NCI-H146 treated with DMSO at 0.1 percent for 48 hours (cell line): ENCODE data around the gene FXYD2.

ENCODE experiments used
- DNase-seq: peaks from one replicate; lab custom pipeline; 2025; ENCODE audit not compliant: unreplicated experiment; lab: John Stamatoyannopoulos, UW

FXYD2 gene

DNA sequence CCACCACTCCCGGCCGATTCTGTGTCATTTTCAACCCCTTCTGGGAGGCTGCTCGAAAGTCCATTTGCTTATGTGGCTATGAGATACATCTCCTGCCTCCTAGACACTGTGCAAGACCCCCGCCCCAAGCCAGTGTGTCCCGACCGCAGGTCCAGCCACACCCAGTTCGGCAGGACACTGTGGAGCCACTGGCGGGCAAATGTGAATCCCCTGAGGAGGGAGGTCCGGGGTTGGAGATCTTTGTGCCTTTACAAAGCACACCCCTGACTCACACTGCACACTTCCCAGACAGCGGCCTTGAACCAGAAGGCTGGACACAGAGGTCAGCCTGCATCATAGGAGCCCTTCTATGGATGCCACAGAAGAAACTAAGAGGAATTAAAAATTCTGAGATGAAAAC is 34.5 kb upstream of the FXYD2 start:
- no peak for DNase-seq

DNA sequence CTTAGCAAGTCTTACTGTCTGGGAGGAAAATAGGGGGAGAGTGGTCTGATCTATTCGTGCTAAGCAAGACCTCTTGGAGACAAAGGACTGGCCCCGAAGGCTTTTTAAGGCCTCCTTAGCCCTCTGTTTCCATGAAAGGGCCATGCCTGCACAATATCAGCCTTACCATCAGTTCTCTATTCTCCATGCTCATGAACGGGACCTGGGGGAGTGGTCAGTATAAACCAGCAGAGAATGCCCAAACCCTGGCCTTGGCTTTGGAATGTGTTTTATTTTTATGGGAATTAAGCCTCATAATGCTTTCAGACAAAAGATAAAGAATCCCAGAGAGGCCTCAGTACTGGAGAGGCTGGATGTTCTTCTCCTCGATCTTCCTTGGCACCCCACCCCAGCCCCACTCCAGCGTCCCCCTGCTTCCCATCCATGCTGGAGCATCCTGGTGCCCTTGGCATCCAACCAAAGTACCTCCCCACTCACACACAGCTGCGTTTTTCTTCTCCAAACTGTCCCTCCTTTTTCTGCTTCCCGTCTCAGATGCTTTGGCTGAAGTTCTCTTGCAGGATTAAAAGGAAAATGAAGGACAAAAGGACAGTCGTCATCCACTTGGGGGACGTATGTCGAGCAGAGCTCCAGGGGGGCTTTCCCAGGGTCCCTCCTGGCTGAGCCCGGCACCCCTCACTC is 33.3 kb upstream of the FXYD2 start:
- no peak for DNase-seq

DNA sequence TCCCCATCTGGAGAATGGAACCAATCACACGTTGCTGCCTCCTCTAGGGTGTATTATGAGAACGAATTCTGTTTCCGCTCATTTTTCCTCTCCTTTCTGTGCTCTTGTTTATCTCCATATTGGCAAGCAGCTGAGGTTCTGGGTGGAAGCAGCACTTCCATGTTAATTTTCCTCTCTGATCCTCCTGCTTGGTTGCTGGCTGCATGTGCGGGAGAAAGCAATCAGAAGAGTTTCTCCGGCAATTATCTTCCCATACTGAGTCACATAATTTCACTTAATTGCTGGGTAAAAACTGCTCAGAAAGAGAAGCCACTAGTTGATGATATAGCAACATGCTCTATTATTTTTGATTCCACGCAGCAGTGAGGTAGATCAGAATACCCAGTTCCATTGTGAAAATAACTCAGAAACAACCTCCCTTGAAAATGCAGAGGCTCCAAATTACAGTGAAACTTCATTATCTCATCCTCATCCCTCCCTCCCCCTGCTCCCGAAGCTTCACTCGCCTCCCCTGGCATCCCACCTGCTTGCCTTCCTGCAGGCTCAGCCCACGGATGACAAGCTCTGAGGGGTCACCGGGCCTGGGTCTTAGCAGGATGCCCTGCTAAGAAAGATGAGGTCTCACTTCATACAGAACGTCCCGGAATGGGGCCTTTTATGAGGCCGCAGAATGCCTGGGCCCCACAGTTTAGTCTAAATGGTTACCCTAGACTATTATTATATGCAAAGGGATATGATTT is 31.5 kb upstream of the FXYD2 start:
- peak; percentile 16 for DNase-seq

DNA sequence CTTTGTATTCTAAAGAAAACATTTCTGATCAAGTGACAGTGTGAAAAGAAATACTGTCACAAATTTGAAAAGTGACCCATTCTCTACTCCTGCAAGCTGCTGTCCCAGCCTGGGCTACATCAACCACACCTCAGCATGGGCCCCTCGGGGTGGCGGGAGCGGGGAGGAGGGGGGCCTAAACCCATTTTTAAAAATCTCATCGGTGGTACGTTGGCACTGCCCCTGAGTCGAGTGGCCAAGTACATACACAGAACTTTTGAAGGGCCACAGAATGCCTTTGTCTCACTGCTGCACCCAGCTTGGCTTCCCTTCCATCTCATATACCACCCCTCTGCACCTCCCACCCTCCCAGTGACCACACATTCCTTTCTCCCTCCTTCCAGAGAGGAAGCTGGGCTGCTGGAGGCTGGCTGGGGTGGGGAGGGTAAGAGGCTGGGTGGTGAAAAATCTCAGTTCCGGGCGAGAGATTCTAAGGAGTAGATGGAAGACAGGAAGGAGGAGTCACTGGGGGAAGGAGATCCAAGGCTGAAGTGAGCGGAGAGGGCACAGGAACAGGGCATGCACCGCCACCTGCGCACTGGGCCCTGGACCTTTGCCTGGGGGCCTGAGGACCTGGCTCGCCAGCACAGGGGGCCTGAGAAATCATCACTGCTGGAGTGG is 30.8 kb upstream of the FXYD2 start:
- no peak for DNase-seq

DNA sequence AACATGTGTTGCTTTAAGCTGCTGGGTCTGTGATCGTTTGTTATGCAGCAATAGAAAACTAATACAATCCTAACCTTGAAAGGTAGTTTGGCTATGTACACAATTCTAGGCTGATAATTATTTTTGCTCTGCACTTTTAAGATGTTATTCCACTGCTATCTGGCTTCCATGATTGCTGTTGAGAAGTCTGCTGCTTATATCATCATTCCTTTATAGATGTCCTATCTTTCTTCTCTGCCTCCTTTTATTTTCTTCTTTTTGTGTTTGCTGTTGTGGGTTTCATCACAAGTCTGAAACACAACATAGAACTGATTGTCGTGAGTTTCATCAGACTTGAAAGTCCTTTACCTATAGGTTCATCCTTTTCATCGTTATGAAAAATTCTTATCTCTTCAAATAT is 27.8 kb upstream of the FXYD2 start:
- DNase-seq, result no peak

DNA sequence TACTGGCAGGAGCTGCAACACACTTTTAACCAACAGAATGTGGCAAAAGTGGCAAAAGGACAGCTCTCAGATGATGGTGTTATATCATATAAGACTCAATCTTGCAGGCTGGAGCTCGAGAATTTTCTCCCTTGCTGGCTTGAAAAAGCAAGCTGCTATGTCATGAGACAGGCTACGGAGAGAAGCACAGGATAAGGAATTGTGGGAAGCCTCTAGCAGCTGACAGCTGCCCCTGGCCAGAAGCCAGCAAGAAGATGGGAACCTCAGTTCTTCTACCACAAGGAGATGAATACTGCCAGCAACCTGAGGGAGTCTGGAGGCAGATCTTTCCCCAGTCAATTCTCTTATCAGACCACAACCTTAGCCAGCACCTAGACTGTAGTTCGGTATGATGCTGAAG is 27.3 kb upstream of the FXYD2 start:
- no peak for DNase-seq

DNA sequence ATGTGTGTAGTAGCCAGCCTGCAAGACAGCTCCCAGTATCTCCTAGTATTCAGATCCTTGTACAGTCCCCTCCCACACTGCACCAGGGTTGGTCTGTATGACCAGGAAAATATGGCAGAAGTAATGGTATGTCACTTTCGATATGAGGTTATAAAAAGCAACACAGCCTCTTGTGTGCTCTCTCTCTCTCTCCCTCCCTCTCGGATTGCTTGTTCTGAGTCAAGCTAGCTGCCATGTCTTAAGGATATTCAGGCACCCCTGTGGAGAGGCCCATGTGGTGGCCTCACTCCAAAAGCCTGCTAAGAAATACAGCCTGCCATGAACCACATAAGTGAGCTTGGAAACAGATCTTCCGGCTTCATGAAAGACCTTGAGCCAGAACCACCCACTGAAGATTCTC is 26.6 kb upstream of the FXYD2 start:
- DNase-seq, result no peak

DNA sequence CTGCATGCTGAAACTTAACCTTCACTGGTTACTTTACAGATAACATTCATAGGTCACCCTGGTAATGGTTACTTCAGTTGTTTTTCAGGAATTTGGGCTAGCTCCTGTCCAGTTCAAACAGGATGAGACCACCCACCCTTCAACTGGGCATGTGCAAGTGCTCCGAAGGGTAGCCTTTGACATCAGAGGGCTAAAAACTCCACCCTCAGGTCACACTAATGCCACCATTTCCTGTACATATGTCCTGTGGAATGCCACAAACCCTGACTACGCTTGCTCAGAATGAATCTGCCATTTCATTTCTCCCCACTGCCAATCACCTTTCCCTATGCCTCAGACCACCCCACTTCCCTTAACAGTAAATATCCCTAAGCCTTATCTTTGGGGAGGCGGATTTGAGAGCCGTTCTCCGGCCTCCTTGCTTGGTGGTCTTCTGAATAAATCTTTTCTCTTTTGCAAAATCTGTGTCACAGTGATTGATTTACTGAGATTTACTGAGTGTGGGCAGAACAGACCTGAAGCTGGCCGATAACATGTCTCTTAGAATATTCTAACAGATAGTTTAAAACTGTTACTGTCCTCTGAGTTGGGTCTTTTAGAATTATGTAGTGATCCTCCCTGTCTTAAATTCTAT is 25.4 kb upstream of the FXYD2 start:
- DNase-seq, result no peak

DNA sequence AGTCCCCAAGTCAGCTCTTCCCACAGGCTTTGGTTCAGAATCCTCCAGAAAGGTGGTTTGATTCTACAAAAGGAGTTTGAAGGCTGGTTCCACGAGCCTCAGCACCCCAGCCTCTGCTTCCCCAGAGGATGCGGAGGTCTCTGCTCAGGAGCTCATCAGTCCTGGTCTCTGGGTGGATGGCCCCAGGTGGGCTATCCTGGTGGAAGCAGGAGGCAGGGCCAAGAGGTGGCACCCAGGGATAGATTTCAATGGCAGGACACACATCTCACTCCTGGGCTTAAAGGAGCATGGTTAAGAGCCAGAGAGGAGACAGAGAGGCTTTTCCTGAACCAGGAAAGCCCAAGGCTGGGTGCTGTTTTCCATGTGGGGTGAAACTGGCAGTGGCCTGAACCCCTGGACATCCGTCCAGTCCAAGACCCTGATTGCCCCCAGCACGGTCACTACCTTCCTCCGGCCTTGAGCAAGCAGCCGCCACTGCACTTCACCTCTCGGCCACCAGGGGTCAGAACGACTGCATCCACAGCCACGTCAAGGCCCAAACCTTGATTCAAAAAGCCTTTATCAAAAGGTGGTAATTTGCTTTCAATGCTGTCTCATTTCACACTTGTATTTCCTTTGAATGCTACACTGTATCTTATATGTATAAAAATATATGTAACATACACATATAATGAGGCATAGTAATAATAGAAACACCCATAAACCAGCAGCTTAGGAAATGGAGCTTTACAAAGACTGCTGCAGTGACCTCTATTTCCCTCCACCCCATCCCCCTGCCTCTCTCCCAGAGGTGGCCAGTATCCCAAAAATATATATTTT is 19.3 kb upstream of the FXYD2 start:
- peak; percentile 23 for DNase-seq

DNA sequence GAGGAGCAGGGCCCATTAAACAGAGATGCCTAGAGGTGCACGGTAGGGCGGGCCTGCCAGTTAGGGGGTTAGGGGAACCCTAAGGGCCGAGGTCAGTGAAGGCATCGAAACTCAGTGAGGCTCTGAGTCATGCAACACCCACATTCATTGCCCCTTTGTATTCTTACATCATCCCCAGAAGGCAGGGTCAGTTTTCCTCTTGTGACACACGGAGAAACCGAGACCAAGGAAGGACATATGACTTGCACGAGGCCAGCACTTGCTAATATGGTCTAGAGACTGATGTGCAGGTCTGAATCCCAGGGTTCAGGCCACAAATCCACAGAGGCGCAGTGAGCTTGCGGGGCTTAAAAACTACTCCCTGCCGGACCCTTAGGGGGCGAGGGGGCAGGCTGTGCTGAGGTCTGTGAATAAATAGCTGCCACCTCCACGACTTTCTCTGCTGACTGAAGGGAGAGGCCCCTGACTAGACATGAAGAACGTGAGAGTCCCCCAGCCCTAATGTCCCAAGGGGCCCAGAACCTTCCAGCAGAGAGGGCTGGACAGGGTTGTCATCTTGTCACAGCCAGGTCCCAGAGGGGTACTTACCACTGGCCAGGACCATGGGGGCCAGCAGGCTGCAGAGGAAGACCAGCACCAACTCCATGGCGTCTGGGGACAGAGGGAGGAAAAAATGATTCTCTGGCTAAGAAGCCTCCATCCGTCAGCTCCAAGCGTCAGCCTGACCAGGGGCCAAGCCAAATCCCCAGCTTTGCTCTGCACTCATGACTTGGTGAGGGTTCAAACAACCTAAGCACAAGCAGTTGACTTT is 17.8 kb upstream of the FXYD2 start:
- no peak for DNase-seq

DNA sequence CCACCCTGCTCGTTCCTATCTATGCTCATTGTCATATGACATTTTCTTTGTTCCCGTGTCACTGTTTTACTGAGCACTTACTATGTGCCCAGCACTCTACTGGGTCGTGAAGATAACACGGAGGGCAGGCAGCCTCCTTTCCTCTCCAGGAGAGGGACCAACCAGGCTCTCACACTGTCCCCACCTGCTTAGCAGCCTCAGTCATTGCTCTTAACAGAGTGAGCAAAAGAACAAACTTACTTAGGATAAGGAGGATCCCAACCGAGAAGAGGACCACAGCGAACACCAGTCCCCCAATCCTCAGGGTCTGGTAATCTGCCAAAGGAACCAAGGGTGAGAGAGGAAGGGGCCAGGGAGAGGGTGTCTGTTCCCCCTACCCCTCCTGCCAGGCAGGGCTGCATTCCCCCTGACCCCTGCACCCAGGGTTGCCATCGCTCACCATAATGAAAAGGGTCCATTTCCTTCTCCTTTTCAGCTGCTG is 17.0 kb upstream of the FXYD2 start:
- no peak for DNase-seq

DNA sequence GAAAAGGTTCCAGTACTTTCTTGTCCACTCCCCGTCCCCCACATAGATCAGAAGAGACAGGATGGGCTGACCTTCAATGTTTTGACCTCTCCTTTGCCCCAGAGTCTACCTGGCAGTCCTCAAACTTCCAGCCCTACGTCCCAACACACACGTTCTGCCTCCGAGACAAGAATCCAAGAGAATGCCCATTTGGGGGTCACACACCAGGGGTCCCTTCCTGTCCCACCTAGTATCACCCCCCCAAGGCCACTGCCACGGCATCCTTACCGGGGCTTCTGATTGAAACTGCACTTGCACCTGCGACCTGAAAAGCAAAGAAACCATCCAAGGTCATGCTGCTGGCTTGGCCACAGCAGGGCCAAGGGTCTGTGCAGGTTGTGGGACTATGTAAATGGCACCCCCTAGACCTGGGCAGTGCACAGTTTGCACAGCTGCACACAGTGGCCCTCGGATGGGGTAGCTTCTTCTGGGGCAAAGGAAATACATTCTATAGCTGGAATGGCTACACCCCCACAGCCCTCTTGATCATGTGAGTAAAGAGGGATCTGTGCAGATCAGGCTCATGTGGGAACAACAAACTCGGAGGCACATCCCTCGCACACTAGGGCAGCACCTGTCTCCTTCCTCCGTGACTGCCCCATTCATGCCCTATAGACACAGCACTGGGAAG is 16.5 kb upstream of the FXYD2 start:
- no peak for DNase-seq

DNA sequence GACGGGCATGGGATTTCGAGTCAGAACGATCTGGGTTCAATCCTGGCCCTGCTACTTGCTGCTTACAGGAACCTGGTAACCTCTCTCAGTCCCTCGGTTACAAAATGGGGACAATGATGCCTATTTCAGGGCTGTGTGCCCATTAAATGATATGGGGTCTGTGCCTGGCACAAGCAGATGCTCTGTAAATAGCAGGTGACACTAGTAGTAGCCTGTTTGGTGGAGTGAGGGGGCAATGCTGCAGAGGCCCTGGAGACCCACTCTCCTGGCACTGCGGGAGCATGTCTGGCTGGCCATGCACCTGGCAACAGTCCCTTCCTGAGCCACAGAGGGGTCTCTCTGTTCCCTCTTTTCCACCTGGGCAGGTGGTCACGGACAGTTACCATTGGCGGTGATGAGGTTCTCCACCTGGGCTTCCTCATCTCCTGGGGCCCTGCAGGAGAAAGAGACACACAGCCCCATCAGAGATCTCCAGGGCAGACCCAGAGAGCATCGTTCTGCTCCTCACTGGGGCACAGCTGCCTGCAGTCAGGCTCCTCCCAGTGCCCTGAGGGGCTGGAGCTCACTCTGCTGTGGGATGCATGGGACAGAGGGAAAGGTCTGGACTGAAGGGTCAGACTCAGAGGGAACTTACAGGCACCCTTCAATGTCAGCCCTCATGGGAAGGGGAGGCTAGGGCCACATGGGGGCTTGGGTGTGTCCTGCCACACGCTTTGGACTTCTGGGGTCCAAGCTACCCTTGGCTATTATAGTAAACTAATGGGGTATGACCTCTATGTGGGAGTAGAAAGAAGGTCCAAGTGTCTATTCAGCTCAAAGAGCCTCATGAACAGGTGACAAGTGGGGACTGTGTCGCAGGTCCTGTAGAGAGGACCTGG is 15.6 kb upstream of the FXYD2 start:
- no peak for DNase-seq

DNA sequence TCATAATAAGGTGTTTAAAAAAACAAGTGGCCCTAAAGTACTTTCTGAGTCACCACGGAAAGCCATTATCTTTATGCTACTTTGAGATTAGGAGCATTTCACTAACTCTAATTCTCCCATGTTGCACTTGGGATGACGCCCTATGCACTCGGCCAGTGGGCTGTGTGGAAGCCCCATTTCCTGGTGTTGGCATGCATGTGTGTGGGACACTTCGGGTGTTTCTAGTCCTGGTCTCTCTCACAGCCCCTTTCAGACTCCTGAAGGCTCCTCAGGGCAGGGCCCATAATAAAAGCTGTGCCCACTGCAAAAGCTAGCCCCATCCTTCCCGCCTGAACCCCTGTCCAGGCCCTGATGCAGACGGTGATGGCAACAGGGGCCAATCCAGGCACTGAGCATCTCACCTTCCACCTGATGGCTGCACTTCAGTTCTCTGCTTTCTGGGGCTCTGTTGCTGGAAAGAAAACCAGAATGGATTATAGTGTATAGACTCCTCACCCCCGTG is 14.9 kb upstream of the FXYD2 start:
- no peak for DNase-seq

DNA sequence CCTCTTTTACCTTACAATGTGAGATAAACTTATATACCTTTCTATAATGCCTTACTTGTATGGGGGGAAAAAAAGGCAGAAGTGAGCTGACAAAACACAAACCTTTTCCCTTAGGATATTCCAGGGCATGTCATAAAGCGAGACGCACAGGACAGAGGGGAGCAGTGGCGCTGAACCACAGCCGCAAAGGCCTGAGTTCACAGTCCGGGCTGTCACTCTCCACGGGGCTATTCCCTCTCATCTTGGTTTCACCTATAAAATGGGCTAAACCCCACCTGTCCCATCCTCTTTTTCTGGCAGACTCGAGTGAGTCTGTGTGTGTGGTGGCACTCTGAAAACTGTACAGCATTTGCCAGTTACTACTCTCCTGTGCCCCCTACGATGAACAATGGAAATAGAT is 14.4 kb upstream of the FXYD2 start:
- no peak for DNase-seq

DNA sequence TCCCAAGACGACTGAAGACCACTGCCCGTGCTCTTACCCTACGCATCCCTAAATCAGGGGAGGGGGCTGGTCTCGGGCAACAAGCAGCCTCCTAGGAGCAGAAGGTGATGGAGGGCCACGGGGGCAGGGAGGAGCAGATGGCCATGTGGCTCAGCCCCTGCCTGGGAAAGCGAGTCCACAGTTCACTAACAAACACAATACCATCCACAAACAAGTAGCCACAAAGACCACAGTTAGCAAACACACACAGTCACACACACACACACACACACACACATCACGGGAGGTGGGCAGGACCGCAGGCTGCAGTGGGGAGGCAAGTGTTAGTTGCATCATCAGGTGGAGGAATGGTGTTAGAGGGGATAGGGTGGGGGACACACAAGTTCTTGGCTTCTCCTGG is 13.2 kb upstream of the FXYD2 start:
- no peak for DNase-seq

DNA sequence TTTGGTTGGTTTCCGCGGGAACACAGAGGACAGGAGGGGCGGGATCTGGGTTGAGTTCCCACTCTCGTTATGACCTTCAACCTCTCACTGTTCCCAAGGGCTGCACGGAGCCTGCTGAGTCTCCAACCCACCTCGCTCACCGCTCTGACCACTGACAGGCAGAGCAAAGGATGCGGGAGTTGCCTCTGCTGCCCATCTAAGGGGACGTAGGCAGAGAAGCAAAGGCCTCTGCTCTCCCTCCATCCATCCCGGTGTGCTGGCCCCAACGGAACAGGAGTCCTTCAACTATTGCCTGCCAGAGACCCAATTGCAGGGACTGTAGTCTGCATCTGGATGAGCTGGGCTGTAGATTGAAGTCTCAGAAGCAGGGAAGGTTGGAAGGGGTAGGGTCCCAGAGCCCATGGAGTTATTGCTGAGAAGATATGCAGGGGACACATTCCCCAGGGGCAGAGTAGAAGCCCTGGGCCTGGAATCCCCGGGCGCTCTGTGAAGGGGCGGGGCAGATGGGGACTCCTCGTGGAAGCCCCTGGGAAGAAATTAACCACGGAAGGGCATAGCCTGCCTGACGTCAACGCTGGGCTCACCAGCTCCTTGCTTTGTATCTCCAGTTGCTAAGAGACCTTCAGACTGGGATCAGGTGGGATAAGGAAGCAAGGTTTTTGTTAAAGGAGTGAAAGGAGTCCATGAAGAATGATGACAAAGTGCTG is 12.7 kb upstream of the FXYD2 start:
- DNase-seq, result no peak
